Lower lobe of right lung (tissue), 2 donors: ENCODE data around the gene BAD. TPM values are rescaled to one million over a fixed set of nuclear protein-coding genes. Genes with fewer than 3 reads are reported as not detected.

Source experiments
- ATAC-seq, 2 donors: fragments of 200-7000 bp; cut with Tn5 transposase; one replicate each; pipeline ENCODE4 v1.9.1; 2020 to 2022; ENCODE audit warnings: mild to moderate bottlenecking in 2 of 2, moderate library complexity in 2 of 2
- DNase-seq: peaks from one replicate; pipeline ENCODE4 v3.0.0-alpha.2; 2020
- H3K27ac ChIP-seq: fragments of 200-600 bp; one replicate; pipeline ENCODE4 v1.8.0; 2022
- H3K27me3 ChIP-seq: fragments of 200-600 bp; one replicate; pipeline ENCODE4 v1.8.0; 2022; ENCODE audit warnings: low read depth
- H3K36me3 ChIP-seq: fragments of 200-600 bp; one replicate; pipeline ENCODE4 v1.8.0; 2022; ENCODE audit warnings: mild to moderate bottlenecking
- H3K4me1 ChIP-seq: fragments of 200-600 bp; one replicate; pipeline ENCODE4 v1.8.0; 2022
- H3K4me3 ChIP-seq: fragments of 200-600 bp; one replicate; pipeline ENCODE4 v1.8.0; 2022; ENCODE audit warnings: mild to moderate bottlenecking
- H3K9me3 ChIP-seq: fragments of 200-600 bp; one replicate; pipeline ENCODE4 v1.8.0; 2022
- CTCF ChIP-seq: fragments of 200-600 bp; IDR thresholded peaks from one replicate; pipeline ENCODE4 v1.8.0; 2022; ENCODE audit warnings: antibody characterized with exemption, mild to moderate bottlenecking
- intact Hi-C: fragments of 100-400 bp; cut with DNase I; formaldehyde crosslinking; loops from one replicate; pipeline ENCODE4 v1.11.0; 2022
- long read RNA-seq: library from polyadenylated mRNA; unstranded; transcript quantifications from one replicate; pipeline ENCODE4 v2.0.0, GENCODE V29; 2021
- total RNA-seq: library from RNA; stranded (reverse); fragmentation: NEBNext Ultra II Directional; extraction: Animal tissue kit (Norgen Biotek cat#: 25700); gene quantifications from one replicate; pipeline ENCODE4 v1.2.1, GENCODE V29; 2021
- donor health status: DM: no; HTN: yes; CAD: no; lungs with severe emphysema.

BAD gene
- 51.6 TPM for total RNA-seq
- long read RNA-seq, transcript BAD-202 (5 exons, 631 nt), result minor isoform, 5 of 91 reads
- long read RNA-seq, transcript BAD-201 (4 exons, 929 nt), result major isoform, 62 of 91 reads
- long read RNA-seq, transcript BAD-203 (3 exons, 1,157 nt), result minor isoform, 13 of 91 reads
- long read RNA-seq, partial matches to known transcripts, result 0 of 91 reads
- long read RNA-seq, other reads (novel, unspliced or antisense), result 10 of 91 reads

- H3K4me1 ChIP-seq, result peaks cover 22% of the 10 kb centered on the region
- no peaks in the 10 kb centered on the region for H3K27me3 ChIP-seq
- peaks cover 19% of the 10 kb centered on the region for H3K36me3 ChIP-seq
- H3K27ac ChIP-seq, result peak within 1 kb of the TSS; percentile 93
- DNase-seq (peak; percentile 96), ATAC-seq (peak; percentile 96)
- intact Hi-C loops, result no loop called here
- H3K9me3 ChIP-seq, result no peaks in the 10 kb centered on the region
- H3K4me3 ChIP-seq, result peak within 1 kb of the TSS; percentile 77
- no peak for TF ChIP-seq CTCF
Observed at GRCh38 chr11:64284048-64284961, at the start of gene BAD. BAD (minus strand) TSS chr11:64284665; CDS start chr11:64284368, 297 bp downstream.

GRCh38 chr11:64333556-64333955, 49.1 kb upstream of the BAD start:
- Histone ChIP-seq H3K27me3 (no peaks in the 10 kb centered on the region), H3K36me3 (no peaks in the 10 kb centered on the region), H3K9me3 (no peaks in the 10 kb centered on the region), H3K27ac (no peak overlapping the region), H3K4me1 (peaks cover 21% of the 10 kb centered on the region), H3K4me3 (no peak overlapping the region)
- DNase-seq (no peak), ATAC-seq (no peak)
- TF ChIP-seq CTCF, result no peak
- intact Hi-C loops, result no loop called here

DNA sequence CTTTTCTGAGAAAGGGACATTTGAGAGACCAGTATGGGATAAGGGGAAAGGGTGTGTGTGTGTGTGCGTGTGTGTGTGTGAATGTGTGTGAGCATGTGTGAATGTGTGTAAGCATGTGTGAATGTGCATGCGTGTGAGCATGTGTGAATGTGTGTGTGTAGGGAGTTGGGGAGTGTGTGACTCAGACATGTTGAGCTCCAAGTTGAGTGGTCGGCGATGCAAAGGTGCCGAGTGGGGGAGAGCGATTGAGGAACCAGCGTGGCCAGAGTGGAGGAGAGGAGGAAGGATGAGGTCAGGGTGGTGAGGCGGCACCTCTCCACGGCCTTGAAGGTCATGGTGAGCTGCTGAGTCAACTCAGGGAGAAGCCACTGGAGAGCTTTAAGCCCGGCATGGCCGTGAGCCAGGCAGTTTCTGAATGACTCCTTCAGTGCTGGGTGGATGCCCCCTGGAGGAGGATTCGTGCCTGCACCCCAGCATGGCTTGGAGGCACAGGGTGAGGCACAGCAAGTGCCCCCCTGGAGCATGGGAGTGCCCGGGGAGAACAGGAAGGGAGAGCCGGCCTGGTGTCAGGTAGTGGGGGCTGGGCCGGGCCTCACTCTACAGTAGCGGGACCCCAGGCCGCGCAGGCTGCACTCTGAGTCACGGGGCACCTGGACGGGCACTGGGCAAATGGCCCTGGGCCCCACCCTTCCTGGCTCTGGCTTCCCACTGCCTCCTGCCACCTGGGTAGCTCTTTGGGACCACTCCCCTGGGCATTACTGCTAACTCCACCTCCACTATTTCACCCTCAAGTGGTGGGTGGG, 47.3 kb upstream of the BAD start:
- H3K36me3 ChIP-seq, result no peaks in the 10 kb centered on the region
- peak overlapping the region; percentile 69 for H3K27ac ChIP-seq
- peak; percentile 94 for DNase-seq
- intact Hi-C loops, result no loop called here
- H3K4me1 ChIP-seq, result peaks cover 21% of the 10 kb centered on the region
- H3K9me3 ChIP-seq, result no peaks in the 10 kb centered on the region
- H3K4me3 ChIP-seq, result no peak overlapping the region
- no peaks in the 10 kb centered on the region for H3K27me3 ChIP-seq
- TF ChIP-seq CTCF, result peak; percentile 70
- peak; percentile 89 to 90 for ATAC-seq

DNA sequence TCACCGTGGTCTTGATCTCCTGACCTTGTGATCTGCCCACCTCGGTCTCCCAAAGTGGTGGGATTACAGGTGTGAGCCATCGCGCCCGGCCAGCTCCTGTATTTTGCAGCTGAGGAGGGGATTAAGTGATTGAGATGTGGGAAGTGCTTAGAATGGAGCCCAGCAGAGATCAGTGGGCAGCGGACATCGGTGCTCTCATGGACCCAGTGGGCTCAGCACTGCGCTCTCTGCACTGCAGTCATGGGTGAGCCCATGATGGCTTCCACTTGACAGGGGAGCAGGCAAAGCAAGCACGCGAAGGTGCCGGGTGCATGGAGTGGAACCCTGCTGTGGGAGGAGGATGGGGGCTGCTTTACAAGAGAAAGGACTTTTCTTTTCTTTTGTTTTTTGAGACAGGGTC, 46.4 kb upstream of the BAD start:
- no peaks in the 10 kb centered on the region for H3K9me3 ChIP-seq
- TF ChIP-seq CTCF, result no peak
- no peaks in the 10 kb centered on the region for H3K27me3 ChIP-seq
- ATAC-seq (no peak), DNase-seq (no peak)
- H3K4me3 ChIP-seq, result no peak overlapping the region
- intact Hi-C loops, result no loop called here
- H3K36me3 ChIP-seq, result no peaks in the 10 kb centered on the region
- no peak overlapping the region for H3K27ac ChIP-seq
- peaks cover 21% of the 10 kb centered on the region for H3K4me1 ChIP-seq

- DNase-seq (no peak), ATAC-seq (no peak)
- Histone ChIP-seq H3K4me3 (no peak overlapping the region), H3K27me3 (no peaks in the 10 kb centered on the region), H3K9me3 (no peaks in the 10 kb centered on the region), H3K4me1 (peaks cover 17% of the 10 kb centered on the region), H3K27ac (no peak overlapping the region), H3K36me3 (no peaks in the 10 kb centered on the region)
- TF ChIP-seq CTCF, result no peak
- intact Hi-C loops, result no loop called here
Observed at GRCh38 chr11:64327993-64328392, 43.5 kb upstream of the BAD start.
